HG03097 (cell line): ENCODE results near the gene MAD2L1BP.
"Not testable (repeated sequence)": the region's sequence is repeated elsewhere in the genome, so short reads cannot be mapped to it uniquely, and the experiment has no call there.

Experiments used
- ATAC-seq: cut with Tn5 transposase; IDR thresholded peaks from one replicate; pipeline ENCODE4 v1.9.1; 2021; ENCODE audit not compliant: unreplicated experiment, low FRiP score

The MAD2L1BP gene

GRCh38 chr6:43635387-43636307 lies at the start of gene MAD2L1BP:
MAD2L1BP (plus strand) TSS chr6:43635840; CDS start chr6:43635876, 36 bp downstream.
- peak; percentile 65 for ATAC-seq

- ATAC-seq = no peak
These were observed 47.4 kb upstream of the MAD2L1BP start for GRCh38 chr6:43588194-43588593.

- ATAC-seq = not testable (repeated sequence)
These were observed 46.1 kb upstream of the MAD2L1BP start for GRCh38 chr6:43589564-43589963.

GRCh38 chr6:43593938-43594337 lies 41.7 kb upstream of the MAD2L1BP start:
- ATAC-seq = no peak

- ATAC-seq = no peak
These were observed 35.0 kb upstream of the MAD2L1BP start for GRCh38 chr6:43600595-43600994.

GRCh38 chr6:43604174-43604573 lies 31.5 kb upstream of the MAD2L1BP start:
- ATAC-seq = no peak

GRCh38 chr6:43606019-43606418 lies 29.6 kb upstream of the MAD2L1BP start:
- no peak for ATAC-seq

- ATAC-seq = no peak
These were observed 27.3 kb upstream of the MAD2L1BP start for GRCh38 chr6:43608310-43608763.

GRCh38 chr6:43608807-43609206 lies 26.8 kb upstream of the MAD2L1BP start:
- no peak for ATAC-seq

- no peak for ATAC-seq
These were observed 26.2 kb upstream of the MAD2L1BP start for GRCh38 chr6:43609402-43609801.

GRCh38 chr6:43610431-43610830 lies 25.2 kb upstream of the MAD2L1BP start:
- no peak for ATAC-seq

- ATAC-seq = no peak
These were observed 21.8 kb upstream of the MAD2L1BP start for GRCh38 chr6:43613721-43614395.

GRCh38 chr6:43614396-43614730 lies 21.3 kb upstream of the MAD2L1BP start:
- no peak for ATAC-seq

GRCh38 chr6:43616725-43617472 lies 18.7 kb upstream of the MAD2L1BP start:
- no peak for ATAC-seq

GRCh38 chr6:43621078-43621835 lies 14.4 kb upstream of the MAD2L1BP start:
- no peak for ATAC-seq

GRCh38 chr6:43621836-43622180 lies 13.8 kb upstream of the MAD2L1BP start:
- ATAC-seq = no peak

- ATAC-seq = no peak
These were observed 13.1 kb upstream of the MAD2L1BP start for GRCh38 chr6:43622541-43622940.

GRCh38 chr6:43623880-43624785 lies 11.5 kb upstream of the MAD2L1BP start:
- ATAC-seq = no peak

- ATAC-seq = no peak
These were observed 10.8 kb upstream of the MAD2L1BP start for GRCh38 chr6:43624786-43625288.
